IMR-90 (cell line): ENCODE data around the gene EFEMP1. TPM values are rescaled to one million over a fixed set of nuclear protein-coding genes. Genes with fewer than 3 reads are reported as not detected.

Experiments
- ATAC-seq: fragments of 200-7000 bp; cut with Tn5 transposase; 2 replicates; pipeline ENCODE4 v1.9.1; 2020; ENCODE audit warnings: low read depth, mild to moderate bottlenecking, moderate library complexity
- BruUV-seq: library from RNA; stranded (reverse); fragments of 400-500 nt; replicated peaks from 2 replicates; lab custom pipeline; 2021; lab: Mats Ljungman, UMichigan
- CTCF ChIA-PET: fragments of 300-600 bp; formaldehyde crosslinking; extraction: SDS; loops from one replicate; lab custom pipeline; 2021; ENCODE audit warnings: antibody characterized with exemption; lab: Yijun Ruan, JAX
- POLR2A ChIA-PET: fragments of 300-600 bp; sonication (Branson Sonifier 250); formaldehyde crosslinking; loops from one replicate; lab custom pipeline; 2022; ENCODE audit warnings: antibody characterized with exemption; ENCODE audit not compliant: unreplicated experiment; lab: Charles Lee
- DNase-seq: peaks from one replicate; pipeline ENCODE4 v3.0.0; 2013
- H2AFZ ChIP-seq: replicated peaks from 2 replicates; pipeline ENCODE3; 2013; ENCODE audit warnings: low read length, mild to moderate bottlenecking; ENCODE audit not compliant: poor library complexity
- H2AK5ac ChIP-seq: 2 replicates; pipeline ENCODE4 v1.6.1; 2013; ENCODE audit warnings: low read depth, low read length, inconsistent platforms
- H2AK9ac ChIP-seq: replicated peaks from 2 replicates; pipeline ENCODE3; 2013; ENCODE audit warnings: mild to moderate bottlenecking, low read depth, low read length, moderate library complexity; ENCODE audit not compliant: poor library complexity
- H2BK120ac ChIP-seq: 2 replicates; pipeline ENCODE4 v1.6.1; 2013; ENCODE audit warnings: low read depth, low read length, inconsistent platforms
- H2BK15ac ChIP-seq: 3 replicates; pipeline ENCODE4 v1.6.1; 2013; ENCODE audit warnings: low read depth, low read length, inconsistent platforms
- H2BK20ac ChIP-seq: 2 replicates; pipeline ENCODE4 v1.6.1; 2013; ENCODE audit warnings: low read depth, mild to moderate bottlenecking, inconsistent platforms, low read length, moderate library complexity
- H2BK5ac ChIP-seq: 2 replicates; pipeline ENCODE4 v1.6.1; 2013; ENCODE audit warnings: mild to moderate bottlenecking, low read depth, low read length, inconsistent platforms; ENCODE audit not compliant: poor library complexity, severe bottlenecking
- H3K14ac ChIP-seq: replicated peaks from 2 replicates; pipeline ENCODE4 v1.6.1; 2013; ENCODE audit warnings: low read depth, low read length, inconsistent platforms
- H3K18ac ChIP-seq: 2 replicates; pipeline ENCODE4 v1.6.1; 2013; ENCODE audit warnings: low read depth, low read length, control low read depth
- H3K23ac ChIP-seq: 2 replicates; pipeline ENCODE4 v1.6.1; 2013; ENCODE audit warnings: low read depth, low read length, inconsistent platforms
- H3K27ac ChIP-seq: 2 replicates; pipeline ENCODE4 v1.5.1; 2013; ENCODE audit warnings: mild to moderate bottlenecking, control low read depth, low read length; ENCODE audit not compliant: insufficient read depth
- H3K27me3 ChIP-seq: 2 replicates; pipeline ENCODE4 v1.6.1; 2013; ENCODE audit warnings: low read length; ENCODE audit not compliant: control insufficient read depth, insufficient read depth
- H3K36me3 ChIP-seq: 2 replicates; pipeline ENCODE4 v1.6.1; 2013; ENCODE audit warnings: low read length, mixed read lengths; ENCODE audit not compliant: control insufficient read depth, insufficient read depth
- H3K4ac ChIP-seq: 2 replicates; pipeline ENCODE4 v1.6.1; 2013; ENCODE audit warnings: low read depth, low read length, inconsistent platforms
- H3K4me1 ChIP-seq: 2 replicates; pipeline ENCODE4 v1.6.1; 2013; ENCODE audit warnings: low read length, mixed read lengths; ENCODE audit not compliant: control insufficient read depth, insufficient read depth
- H3K4me2 ChIP-seq: 2 replicates; pipeline ENCODE4 v1.6.1; 2013; ENCODE audit warnings: low read depth, mild to moderate bottlenecking, control low read depth, low read length, moderate library complexity
- H3K4me3 ChIP-seq: 2 replicates; pipeline ENCODE4 v1.5.1; 2013; ENCODE audit warnings: low read depth, mild to moderate bottlenecking, control low read depth, low read length, moderate library complexity; ENCODE audit not compliant: insufficient read depth
- H3K56ac ChIP-seq: 2 replicates; pipeline ENCODE4 v1.6.1; 2013; ENCODE audit warnings: low read length, inconsistent platforms; ENCODE audit not compliant: insufficient read depth; ENCODE audit errors: extremely low read depth
- H3K79me1 ChIP-seq, 2 experiments: 2 replicates each; pipeline ENCODE4 v1.6.1; 2013; ENCODE audit warnings: low read length in 2 of 2, inconsistent platforms in 1 of 2, low read depth in 1 of 2
- H3K9ac ChIP-seq: 2 replicates; pipeline ENCODE4 v1.6.1; 2013; ENCODE audit warnings: low read depth, low read length, control low read depth
- H3K9me1 ChIP-seq: 2 replicates; pipeline ENCODE4 v1.6.1; 2013; ENCODE audit warnings: low read length, inconsistent platforms; ENCODE audit not compliant: insufficient read depth
- H3K9me3 ChIP-seq: 2 replicates; pipeline ENCODE4 v1.6.1; 2013; ENCODE audit warnings: low read length; ENCODE audit not compliant: control insufficient read depth, insufficient read depth
- H4K20me1 ChIP-seq: 2 replicates; pipeline ENCODE4 v1.6.1; 2013; ENCODE audit warnings: low read length, inconsistent platforms; ENCODE audit not compliant: insufficient read depth
- H4K5ac ChIP-seq: 2 replicates; pipeline ENCODE4 v1.6.1; 2013; ENCODE audit warnings: mild to moderate bottlenecking, low read depth, low read length, control low read depth
- H4K8ac ChIP-seq, 2 experiments: 2 replicates each; pipeline ENCODE4 v1.6.1; 2013; ENCODE audit warnings: low read depth in 2 of 2, low read length in 2 of 2, control low read depth in 1 of 2, inconsistent platforms in 1 of 2
- H4K91ac ChIP-seq: 2 replicates; pipeline ENCODE4 v1.6.1; 2013; ENCODE audit warnings: low read depth, low read length, inconsistent platforms; ENCODE audit not compliant: insufficient read depth
- BHLHE40 ChIP-seq: fragments of 150-350 bp; IDR thresholded peaks from 2 replicates; pipeline ENCODE4 v1.6.1; 2016; ENCODE audit warnings: mild to moderate bottlenecking, low read depth, low read length
- CEBPB ChIP-seq: IDR thresholded peaks from 2 replicates; pipeline ENCODE4 v1.6.1; 2012; ENCODE audit warnings: low read depth, low read length, improper control_type of control experiment
- CHD1 ChIP-seq: IDR thresholded peaks from 2 replicates; pipeline ENCODE4 v1.6.1; 2012; ENCODE audit warnings: low read depth, low read length, improper control_type of control experiment
- CTCF ChIP-seq: conservative IDR thresholded peaks from 2 replicates; pipeline ENCODE4 v1.5.1; 2012; ENCODE audit warnings: mild to moderate bottlenecking, low read depth, low read length, improper control_type of control experiment
- FOS ChIP-seq: fragments of 150-350 bp; IDR thresholded peaks from 2 replicates; pipeline ENCODE4 v1.6.1; 2016; ENCODE audit warnings: low read depth, low read length
- MAFK ChIP-seq: IDR thresholded peaks from 2 replicates; pipeline ENCODE4 v1.6.1; 2012; ENCODE audit warnings: low read depth, low read length, improper control_type of control experiment
- MAZ ChIP-seq: IDR thresholded peaks from 2 replicates; pipeline ENCODE4 v1.6.1; 2012; ENCODE audit warnings: low read depth, mild to moderate bottlenecking, low read length, improper control_type of control experiment, moderate library complexity, borderline replicate concordance
- MXI1 ChIP-seq: IDR thresholded peaks from 2 replicates; pipeline ENCODE4 v1.6.1; 2012; ENCODE audit warnings: low read depth, mild to moderate bottlenecking, low read length, moderate library complexity, borderline replicate concordance
- NFE2L2 ChIP-seq: fragments of 150-350 bp; IDR thresholded peaks from 2 replicates; pipeline ENCODE4 v1.6.1; 2016; ENCODE audit warnings: low read depth, mild to moderate bottlenecking, low read length
- POLR2A ChIP-seq: IDR thresholded peaks from 2 replicates; pipeline ENCODE4 v1.6.1; 2012; ENCODE audit warnings: mild to moderate bottlenecking, low read depth, low read length
- RAD21 ChIP-seq: IDR thresholded peaks from 2 replicates; pipeline ENCODE4 v1.6.1; 2012; ENCODE audit warnings: low read length, improper control_type of control experiment
- RCOR1 ChIP-seq: IDR thresholded peaks from 2 replicates; pipeline ENCODE4 v1.6.1; 2012; ENCODE audit warnings: mild to moderate bottlenecking, low read length, improper control_type of control experiment; ENCODE audit not compliant: insufficient replicate concordance
- RFX5 ChIP-seq: IDR thresholded peaks from 2 replicates; pipeline ENCODE4 v1.8.0; 2012; ENCODE audit warnings: low read depth, mild to moderate bottlenecking, low read length, moderate library complexity
- SMC3 ChIP-seq: fragments of 150-350 bp; IDR thresholded peaks from 2 replicates; pipeline ENCODE4 v1.6.1; 2016; ENCODE audit warnings: low read depth, mild to moderate bottlenecking, antibody characterized with exemption, low read length, moderate library complexity
- dilution Hi-C: fragments of 300-500 bp; cut with HindIII; formaldehyde crosslinking; loops from one replicate; pipeline ENCODE4 v1.14.3; 2018; ENCODE audit warnings: low sequenced_read_pairs; ENCODE audit not compliant: unreplicated experiment
- in situ Hi-C: fragments of 300-500 bp; cut with MboI; formaldehyde crosslinking; loops from 3 replicates; pipeline ENCODE4 v1.14.3; 2019; ENCODE audit warnings: low sequenced_read_pairs, inconsistent platforms, mixed read lengths
- intact Hi-C: fragments of 100-400 bp; cut with micrococcal nuclease; formaldehyde crosslinking; loops from 2 replicates; pipeline ENCODE4 v1.10.0; 2022
- polyA plus RNA-seq, 3 experiments: library from polyadenylated mRNA; depleted of rRNA; stranded (reverse); fragments of >200 nt; gene quantifications; 2 replicates each; pipeline ENCODE4 v1.2.3, GENCODE V29; 2012; ENCODE audit warnings: low replicate concordance in 1 of 3
- total RNA-seq: library from RNA; depleted of rRNA; stranded (reverse); fragments of >200 nt; gene quantifications from 2 replicates; pipeline ENCODE4 v1.2.3, GENCODE V29; 2012
- TF ChIP-seq, protein P1 (sequence below): fragments of 150-350 bp; IDR thresholded peaks from 2 replicates; pipeline ENCODE4 v1.6.1; 2017; ENCODE audit warnings: mild to moderate bottlenecking, antibody characterized with exemption, low read length, low read depth
- TF ChIP-seq, protein P2 (sequence below): fragments of 150-350 bp; IDR thresholded peaks from 2 replicates; pipeline ENCODE4 v1.6.1; 2016; ENCODE audit warnings: low read depth, mild to moderate bottlenecking, low read length, moderate library complexity, borderline replicate concordance

EFEMP1 gene
- total and polyA plus RNA-seq, 2 of the 4 experiments (the other 2 are of a cell fraction): 214 to 219 TPM

DNA sequence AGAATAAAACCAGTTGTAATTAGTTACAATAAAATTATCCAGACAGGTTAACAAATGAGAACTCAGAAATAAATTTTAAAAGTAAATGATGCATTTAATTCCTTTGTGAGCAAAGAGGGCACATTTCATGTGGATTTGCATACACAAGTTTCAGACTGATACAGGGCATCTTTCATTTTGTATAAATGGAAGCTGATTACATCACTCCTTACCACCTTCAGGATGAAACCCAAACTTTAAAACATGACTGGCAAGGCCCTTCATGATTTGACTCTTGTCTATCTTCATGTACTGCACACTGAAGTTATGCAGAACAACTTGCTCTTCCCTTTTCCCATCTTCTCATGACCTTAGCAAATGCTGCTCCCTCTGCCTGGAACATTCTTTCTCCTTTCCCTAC is 26.9 kb downstream of the EFEMP1 start:
- POLR2A ChIA-PET: no interaction called here
- H2BK120ac ChIP-seq: no peak overlapping the region
- ATAC-seq (no peak), DNase-seq (no peak)
- peaks cover 6 to 17% of the 10 kb centered on the region in 2 experiments; a peak in 3 of 4 replicates for H3K79me1 ChIP-seq
- TF ChIP-seq, protein P1, sequence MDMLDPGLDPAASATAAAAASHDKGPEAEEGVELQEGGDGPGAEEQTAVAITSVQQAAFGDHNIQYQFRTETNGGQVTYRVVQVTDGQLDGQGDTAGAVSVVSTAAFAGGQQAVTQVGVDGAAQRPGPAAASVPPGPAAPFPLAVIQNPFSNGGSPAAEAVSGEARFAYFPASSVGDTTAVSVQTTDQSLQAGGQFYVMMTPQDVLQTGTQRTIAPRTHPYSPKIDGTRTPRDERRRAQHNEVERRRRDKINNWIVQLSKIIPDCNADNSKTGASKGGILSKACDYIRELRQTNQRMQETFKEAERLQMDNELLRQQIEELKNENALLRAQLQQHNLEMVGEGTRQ: no peak
- TF ChIP-seq CEBPB: no peak
- TF ChIP-seq MAFK: no peak
- TF ChIP-seq RAD21: no peak
- TF ChIP-seq POLR2A: no peak
- no peak for TF ChIP-seq RFX5
- no peak for TF ChIP-seq CHD1
- TF ChIP-seq FOS: no peak
- TF ChIP-seq SMC3: no peak
- no peak for TF ChIP-seq BHLHE40
- TF ChIP-seq CTCF: no peak
- TF ChIP-seq NFE2L2: no peak
- TF ChIP-seq MXI1: no peak
- no peak for TF ChIP-seq RCOR1
- TF ChIP-seq MAZ: no peak
- TF ChIP-seq, protein P2, sequence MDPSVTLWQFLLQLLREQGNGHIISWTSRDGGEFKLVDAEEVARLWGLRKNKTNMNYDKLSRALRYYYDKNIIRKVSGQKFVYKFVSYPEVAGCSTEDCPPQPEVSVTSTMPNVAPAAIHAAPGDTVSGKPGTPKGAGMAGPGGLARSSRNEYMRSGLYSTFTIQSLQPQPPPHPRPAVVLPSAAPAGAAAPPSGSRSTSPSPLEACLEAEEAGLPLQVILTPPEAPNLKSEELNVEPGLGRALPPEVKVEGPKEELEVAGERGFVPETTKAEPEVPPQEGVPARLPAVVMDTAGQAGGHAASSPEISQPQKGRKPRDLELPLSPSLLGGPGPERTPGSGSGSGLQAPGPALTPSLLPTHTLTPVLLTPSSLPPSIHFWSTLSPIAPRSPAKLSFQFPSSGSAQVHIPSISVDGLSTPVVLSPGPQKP: no peak
- no peak overlapping the region for H3K23ac ChIP-seq
- no peak overlapping the region; the same call in 1 of the 2 replicates for H4K5ac ChIP-seq
- H2AFZ ChIP-seq: no peak overlapping the region
- H2AK9ac ChIP-seq: no peak overlapping the region
- no peak overlapping the region for H2BK20ac ChIP-seq
- in situ Hi-C loops: no loop called here
- no peak overlapping the region for H3K27ac ChIP-seq
- H2BK15ac ChIP-seq: no peak overlapping the region
- CTCF ChIA-PET: no interaction called here
- peaks cover 8% of the 10 kb centered on the region for H3K4me1 ChIP-seq
- no peak overlapping the region; a peak in 1 of 4 replicates for H4K8ac ChIP-seq
- H2BK5ac ChIP-seq: no peak overlapping the region
- H3K36me3 ChIP-seq: peaks cover 13% of the 10 kb centered on the region
- dilution Hi-C loops: no loop called here
- H3K56ac ChIP-seq: no peak overlapping the region
- H3K4me2 ChIP-seq: no peak overlapping the region
- H3K9ac ChIP-seq: no peak overlapping the region
- intact Hi-C loops: no loop called here
- BruUV-seq: no TSS peak
- no peak overlapping the region for H3K14ac ChIP-seq
- no peak overlapping the region for H3K4me3 ChIP-seq
- H3K4ac ChIP-seq: no peak overlapping the region
- no peaks in the 10 kb centered on the region for H3K27me3 ChIP-seq
- H2AK5ac ChIP-seq: no peak overlapping the region
- no peak overlapping the region for H4K91ac ChIP-seq
- H4K20me1 ChIP-seq: no peaks in the 10 kb centered on the region
- no peak overlapping the region for H3K18ac ChIP-seq
- no peaks in the 10 kb centered on the region for H3K9me3 ChIP-seq
- peaks cover 7% of the 10 kb centered on the region; the same call in 1 of the 2 replicates for H3K9me1 ChIP-seq
